UCSD-AML1 (cell line): ENCODE measurements around the gene UPF2.
"Not testable (repeated sequence)": the region's sequence is repeated elsewhere in the genome, so short reads cannot be mapped to it uniquely, and the experiment has no call there.

Source experiments
- DNase-seq: peaks from one replicate; lab custom pipeline; 2025; ENCODE audit not compliant: unreplicated experiment; lab: John Stamatoyannopoulos, UW

UPF2 gene, protein sequence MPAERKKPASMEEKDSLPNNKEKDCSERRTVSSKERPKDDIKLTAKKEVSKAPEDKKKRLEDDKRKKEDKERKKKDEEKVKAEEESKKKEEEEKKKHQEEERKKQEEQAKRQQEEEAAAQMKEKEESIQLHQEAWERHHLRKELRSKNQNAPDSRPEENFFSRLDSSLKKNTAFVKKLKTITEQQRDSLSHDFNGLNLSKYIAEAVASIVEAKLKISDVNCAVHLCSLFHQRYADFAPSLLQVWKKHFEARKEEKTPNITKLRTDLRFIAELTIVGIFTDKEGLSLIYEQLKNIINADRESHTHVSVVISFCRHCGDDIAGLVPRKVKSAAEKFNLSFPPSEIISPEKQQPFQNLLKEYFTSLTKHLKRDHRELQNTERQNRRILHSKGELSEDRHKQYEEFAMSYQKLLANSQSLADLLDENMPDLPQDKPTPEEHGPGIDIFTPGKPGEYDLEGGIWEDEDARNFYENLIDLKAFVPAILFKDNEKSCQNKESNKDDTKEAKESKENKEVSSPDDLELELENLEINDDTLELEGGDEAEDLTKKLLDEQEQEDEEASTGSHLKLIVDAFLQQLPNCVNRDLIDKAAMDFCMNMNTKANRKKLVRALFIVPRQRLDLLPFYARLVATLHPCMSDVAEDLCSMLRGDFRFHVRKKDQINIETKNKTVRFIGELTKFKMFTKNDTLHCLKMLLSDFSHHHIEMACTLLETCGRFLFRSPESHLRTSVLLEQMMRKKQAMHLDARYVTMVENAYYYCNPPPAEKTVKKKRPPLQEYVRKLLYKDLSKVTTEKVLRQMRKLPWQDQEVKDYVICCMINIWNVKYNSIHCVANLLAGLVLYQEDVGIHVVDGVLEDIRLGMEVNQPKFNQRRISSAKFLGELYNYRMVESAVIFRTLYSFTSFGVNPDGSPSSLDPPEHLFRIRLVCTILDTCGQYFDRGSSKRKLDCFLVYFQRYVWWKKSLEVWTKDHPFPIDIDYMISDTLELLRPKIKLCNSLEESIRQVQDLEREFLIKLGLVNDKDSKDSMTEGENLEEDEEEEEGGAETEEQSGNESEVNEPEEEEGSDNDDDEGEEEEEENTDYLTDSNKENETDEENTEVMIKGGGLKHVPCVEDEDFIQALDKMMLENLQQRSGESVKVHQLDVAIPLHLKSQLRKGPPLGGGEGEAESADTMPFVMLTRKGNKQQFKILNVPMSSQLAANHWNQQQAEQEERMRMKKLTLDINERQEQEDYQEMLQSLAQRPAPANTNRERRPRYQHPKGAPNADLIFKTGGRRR

GRCh38 chr10:12042797-12043651, at the start of gene UPF2:
UPF2 (minus strand) TSS chr10:12042809; CDS start chr10:12035423, 7,386 bp downstream.
- peak; percentile 99 for DNase-seq

- DNase-seq, result no peak
Measured at GRCh38 chr10:12091421-12091820, 48.8 kb upstream of the UPF2 start.

- DNase-seq, result no peak
Measured at GRCh38 chr10:12088919-12089318, 46.3 kb upstream of the UPF2 start.

DNA sequence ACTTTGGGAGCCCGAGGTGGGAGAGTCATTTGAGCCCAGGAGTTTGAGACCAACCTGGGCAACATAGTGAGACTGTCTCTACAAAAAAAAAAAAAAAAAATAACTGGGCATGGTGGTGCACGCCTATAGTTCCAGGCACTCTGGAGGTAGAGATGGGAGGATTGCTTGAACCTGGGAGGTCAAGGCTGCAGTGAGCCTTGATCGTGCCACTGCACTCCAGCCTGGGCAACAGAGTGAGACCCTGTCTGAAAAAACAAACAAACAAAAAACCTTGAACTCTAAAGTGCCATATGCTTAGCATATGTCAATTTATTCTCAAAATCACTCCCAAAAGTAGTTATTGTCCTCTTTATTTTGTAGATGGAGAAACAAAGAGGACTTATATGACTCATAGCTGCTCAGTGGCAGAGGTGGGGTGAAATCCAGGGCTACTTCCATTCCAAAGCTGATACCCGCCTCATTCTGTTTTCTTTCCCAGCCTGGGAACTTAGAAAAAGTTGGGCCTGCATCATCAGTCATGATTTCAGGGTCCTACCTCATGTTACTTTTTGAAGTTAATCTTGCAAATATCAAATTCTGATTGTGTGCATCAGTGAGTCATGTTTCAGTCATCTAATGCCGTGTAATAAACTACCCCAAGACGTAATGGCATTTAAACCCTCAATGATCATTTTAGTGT, 39.4 kb upstream of the UPF2 start:
- DNase-seq, result no peak

- DNase-seq, result no peak
Measured at GRCh38 chr10:12081470-12081869, 38.9 kb upstream of the UPF2 start.

DNA sequence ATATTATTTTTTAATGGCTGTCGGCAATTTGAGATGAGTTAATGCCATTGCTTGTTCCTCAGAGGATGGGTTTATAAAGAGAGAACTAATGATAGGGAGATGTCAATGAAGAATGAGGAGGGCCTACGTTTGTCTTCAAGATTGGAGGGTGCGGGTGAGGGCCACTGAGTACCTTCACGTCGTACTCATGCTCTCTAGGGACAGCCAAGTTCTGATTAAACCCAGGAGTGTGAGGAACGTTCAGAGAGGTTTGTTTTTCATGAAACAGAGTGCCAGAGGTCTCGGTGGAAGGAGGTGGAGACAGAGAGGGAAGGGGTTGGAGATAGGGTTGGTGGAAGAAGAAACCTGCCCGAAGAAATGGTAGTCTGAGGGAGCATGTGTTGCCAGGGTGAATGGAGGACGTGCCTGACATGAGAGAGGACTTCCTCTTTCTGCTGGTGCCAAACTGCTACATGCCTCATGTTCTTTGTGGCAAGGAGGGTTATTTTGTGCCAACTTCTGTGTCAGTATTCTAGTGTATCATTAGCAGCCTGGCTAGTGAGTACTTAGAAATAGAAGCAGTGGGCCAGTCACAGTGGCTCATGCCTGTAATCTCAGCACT, 35.1 kb upstream of the UPF2 start:
- DNase-seq, result no peak

- no peak for DNase-seq
Measured at GRCh38 chr10:12073526-12073925, 30.9 kb upstream of the UPF2 start.

- DNase-seq, result not testable (repeated sequence)
Measured at GRCh38 chr10:12071441-12071840, 28.8 kb upstream of the UPF2 start.

DNA sequence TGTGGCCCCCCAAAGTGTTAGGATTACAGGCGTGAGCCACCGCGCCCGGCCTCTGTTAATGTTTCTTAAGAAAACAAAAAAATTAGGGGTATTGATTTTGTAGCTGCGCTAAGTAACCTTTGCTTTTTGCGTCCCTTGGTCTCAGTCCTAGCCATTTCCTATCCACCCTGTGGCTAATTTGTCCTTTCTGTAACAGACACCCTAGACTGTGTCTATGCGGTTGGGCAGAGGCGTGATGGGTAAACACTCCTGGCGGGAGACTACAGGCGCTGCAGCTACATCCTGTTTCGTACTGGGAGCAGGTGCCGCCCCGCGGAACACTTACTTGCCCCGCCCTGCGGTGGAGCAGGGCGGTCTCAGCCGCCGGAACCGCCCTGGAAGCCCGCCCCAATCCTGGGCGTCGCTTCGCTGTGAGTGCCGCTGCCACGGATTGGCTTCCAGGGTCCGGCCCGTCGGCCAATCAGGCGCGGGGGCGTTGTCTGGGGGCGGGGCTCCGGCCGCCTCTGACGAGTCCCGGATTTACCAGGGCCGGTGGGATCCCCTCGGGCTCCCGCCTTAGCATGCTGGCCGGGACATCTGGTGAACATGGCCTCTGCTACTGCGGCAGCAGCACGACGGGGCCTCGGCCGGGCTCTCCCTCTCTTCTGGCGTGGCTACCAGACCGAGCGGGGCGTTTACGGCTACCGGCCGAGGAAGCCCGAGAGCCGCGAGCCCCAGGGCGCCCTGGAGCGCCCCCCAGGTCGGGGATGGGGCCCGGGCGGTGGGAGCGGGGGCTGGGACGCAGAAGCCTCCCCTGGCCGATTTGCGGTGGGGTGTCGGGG, 26.1 kb upstream of the UPF2 start, which contains the start of gene DHTKD1:
DHTKD1 (plus strand) TSS at position 506 of the 821 bp plus-strand sequence; CDS start at position 586, 80 bp downstream.
- DNase-seq, result peak; percentile 99

GRCh38 chr10:12067336-12067735, 24.7 kb upstream of the UPF2 start:
- no peak for DNase-seq

- DNase-seq, result peak; percentile 30
Measured at GRCh38 chr10:12063483-12063818, 20.8 kb upstream of the UPF2 start.

DNA sequence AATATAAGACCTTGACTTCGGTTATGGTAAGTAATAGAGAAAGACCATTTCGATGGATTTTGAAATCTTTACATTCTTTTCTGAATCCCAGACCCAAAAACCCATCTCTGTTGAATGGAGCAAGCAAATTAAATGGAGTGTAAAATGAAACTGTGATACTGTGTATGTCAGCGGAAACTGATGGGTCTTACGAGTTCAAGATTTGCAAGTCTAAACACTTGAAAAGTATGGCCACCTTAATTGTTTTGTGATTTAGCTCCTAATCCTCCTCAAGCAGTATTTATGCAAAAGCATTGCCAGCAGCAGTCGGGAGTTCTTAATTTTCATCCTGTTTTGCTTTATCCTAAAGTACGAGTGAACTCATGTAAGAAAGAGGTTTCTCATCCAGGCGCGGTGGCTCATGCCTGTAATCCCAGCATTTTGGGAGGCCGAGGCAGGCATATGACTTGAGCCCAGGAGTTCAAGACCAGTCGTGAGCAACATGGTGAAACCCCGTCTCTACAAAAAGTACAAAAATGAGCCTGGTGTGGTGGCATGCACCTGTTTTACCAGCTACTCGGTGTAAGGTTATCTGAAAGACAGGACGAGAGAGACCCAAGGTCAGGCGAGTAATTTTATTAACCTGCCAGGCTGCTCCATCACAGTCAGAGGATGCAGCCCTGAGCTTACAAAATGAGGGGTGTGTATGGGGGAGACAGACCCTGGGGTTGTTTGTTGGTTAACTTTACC, 20.3 kb upstream of the UPF2 start:
- no peak for DNase-seq

DNA sequence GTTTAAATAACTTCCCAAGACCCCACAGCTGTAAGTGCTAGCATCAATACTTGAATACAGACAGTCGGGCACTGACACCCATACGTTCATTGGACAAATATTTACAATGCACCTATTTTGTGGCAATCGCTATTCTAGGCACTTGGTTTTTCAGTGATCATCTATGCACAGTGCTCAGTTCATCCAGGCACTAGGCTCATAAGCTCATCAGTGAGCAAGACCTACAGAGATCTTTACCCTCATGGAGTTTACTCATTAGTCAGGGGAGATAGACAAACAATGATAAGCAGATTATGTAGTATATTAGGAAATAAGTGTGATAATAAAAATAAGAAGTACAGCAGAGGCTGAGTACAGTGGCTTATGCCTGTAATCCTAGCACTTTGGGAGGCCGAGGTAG, 18.5 kb upstream of the UPF2 start:
- DNase-seq, result no peak

DNA sequence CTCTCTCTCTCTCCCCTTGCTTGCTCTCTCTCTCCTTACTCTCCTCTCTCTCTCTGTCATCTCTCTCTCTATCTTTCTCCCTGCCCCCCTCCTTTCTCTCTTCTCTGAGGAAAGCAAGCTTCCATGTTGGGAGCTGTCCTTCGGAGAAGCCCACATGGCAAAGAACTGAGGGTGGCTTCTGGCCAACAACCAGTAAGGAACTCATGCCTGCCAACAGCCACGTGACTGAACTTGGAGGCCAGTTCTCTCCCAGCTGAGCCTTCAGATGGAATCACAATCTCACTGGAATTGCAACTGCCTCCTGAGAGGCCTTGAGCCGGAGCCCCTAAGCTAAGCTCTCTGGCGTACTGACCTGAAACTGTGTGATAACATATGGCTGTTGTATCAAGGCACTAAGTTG, 14.1 kb upstream of the UPF2 start:
- no peak for DNase-seq

DNA sequence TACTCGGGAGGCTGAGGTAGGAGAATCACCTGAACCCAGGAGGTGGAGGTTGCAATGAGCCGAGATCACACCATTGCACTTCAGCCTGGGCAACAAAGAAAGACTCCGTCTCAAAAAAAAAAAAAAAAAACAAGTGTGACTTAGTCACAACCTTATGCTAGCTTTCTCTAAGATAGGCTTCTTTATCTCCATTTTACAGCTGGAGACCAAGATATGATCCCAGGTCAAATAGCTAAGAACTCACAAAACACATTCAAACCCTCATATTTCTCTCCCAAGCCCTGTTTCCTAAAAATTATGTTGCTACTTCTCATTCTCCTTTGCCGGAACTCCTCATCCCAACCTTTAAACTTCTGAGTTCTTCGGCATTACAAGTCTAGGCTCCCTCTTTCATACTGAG, 13.1 kb upstream of the UPF2 start:
- DNase-seq, result no peak

DNA sequence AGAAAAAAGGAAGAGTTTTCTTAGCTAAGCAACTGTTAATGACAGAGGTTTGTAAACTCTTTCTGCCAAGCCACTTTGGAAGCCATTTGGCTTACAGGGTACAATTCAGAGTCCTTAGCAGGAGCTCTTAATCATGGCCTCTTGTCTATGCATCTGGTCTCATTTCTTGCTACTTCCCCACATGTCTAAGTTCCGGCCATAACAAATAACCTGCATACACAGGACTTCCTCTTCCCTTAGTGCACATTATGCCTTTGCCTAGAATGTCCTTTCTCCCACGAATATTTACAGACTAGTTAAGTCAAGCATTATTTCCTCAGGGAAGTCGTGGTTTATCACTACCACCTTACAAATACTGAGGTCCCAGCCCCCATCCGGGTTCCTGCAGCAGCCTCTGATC, 8.6 kb upstream of the UPF2 start:
- DNase-seq, result peak; percentile 22

DNA sequence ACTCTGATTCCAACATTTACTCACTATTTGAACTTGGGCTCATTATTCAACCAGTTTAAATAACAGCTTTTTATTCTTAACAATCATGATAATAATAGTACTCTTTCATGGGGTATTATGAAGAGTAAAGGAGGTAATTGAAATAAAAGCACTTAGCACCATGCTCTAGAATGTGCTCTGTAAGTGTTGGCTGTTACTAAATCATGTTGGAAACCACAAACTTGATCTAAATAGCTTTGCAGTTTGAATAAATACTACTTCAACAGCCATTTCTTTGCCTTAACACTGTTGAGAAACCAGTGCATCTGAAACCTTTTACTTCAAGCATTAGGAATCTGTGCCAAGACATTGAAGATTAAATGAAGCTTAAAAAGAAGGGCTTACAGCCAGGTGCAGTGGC, 7.9 kb upstream of the UPF2 start:
- no peak for DNase-seq

DNA sequence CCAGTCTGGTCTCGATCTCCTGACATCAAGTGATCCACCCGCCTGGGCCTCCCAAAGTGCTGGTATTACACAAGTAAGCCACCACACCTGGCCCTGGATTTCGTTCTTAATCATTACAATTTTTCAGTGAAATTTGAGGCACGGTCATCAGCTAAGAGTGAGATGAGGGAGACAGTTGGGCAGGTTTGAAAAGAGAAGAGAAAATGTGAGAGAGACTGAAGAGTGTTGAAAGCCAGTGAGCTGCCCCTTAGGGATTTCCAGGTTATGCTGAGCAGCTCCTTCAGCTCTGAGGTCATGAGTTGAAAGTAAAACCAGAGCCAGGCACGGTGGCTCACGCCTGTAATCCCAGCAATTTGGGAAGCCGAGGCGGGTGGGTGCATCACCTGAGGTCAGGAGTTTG, 5.9 kb upstream of the UPF2 start:
- DNase-seq, result no peak
